ENCODE results near the gene TMEM145.

DNA sequence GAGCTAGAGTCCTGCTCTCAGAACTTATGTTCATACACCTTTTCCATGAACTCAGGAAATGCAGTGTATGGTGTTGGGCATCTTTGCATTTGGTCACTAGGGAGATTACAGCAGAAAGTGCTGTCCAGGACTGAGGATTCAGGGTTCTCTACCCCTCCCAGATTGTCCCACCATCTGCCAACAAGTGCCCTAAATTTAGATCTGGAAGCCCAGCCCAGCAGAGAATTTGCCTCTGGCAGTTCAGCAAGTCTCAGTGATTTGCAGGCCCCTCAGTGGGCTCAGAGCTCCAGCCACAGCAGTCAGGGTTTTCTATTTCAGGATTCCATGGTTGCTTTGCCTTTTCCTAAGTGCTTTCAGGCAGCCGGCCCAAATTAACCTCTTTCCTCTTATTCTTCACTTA lies 53.6 kb downstream of the TMEM145 start:
- TF ChIP-seq CTCF (IDR thresholded peaks at IDR 0.05) (no peak), POLR2AphosphoS5 (IDR thresholded peaks at IDR 0.05; ENCODE audit: low read depth, low read length) (no peak), TCF7L2 (IDR thresholded peaks at IDR 0.05; ENCODE audit: low read depth, low read length) (no peak)
- TF ChIP-seq, protein P1, sequence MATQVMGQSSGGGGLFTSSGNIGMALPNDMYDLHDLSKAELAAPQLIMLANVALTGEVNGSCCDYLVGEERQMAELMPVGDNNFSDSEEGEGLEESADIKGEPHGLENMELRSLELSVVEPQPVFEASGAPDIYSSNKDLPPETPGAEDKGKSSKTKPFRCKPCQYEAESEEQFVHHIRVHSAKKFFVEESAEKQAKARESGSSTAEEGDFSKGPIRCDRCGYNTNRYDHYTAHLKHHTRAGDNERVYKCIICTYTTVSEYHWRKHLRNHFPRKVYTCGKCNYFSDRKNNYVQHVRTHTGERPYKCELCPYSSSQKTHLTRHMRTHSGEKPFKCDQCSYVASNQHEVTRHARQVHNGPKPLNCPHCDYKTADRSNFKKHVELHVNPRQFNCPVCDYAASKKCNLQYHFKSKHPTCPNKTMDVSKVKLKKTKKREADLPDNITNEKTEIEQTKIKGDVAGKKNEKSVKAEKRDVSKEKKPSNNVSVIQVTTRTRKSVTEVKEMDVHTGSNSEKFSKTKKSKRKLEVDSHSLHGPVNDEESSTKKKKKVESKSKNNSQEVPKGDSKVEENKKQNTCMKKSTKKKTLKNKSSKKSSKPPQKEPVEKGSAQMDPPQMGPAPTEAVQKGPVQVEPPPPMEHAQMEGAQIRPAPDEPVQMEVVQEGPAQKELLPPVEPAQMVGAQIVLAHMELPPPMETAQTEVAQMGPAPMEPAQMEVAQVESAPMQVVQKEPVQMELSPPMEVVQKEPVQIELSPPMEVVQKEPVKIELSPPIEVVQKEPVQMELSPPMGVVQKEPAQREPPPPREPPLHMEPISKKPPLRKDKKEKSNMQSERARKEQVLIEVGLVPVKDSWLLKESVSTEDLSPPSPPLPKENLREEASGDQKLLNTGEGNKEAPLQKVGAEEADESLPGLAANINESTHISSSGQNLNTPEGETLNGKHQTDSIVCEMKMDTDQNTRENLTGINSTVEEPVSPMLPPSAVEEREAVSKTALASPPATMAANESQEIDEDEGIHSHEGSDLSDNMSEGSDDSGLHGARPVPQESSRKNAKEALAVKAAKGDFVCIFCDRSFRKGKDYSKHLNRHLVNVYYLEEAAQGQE (IDR thresholded peaks at IDR 0.05; ENCODE audit: insufficient read depth in 1 of 2, low read depth in 2 of 2, low read length in 1 of 2) = no peak

Data from Panc1 (cell line).